NCI-H524 (cell line): ENCODE data around the gene PCDHA10.

Experiments used
- DNase-seq, 2 experiments: peaks; one replicate each; lab custom pipeline; 2025; lab: John Stamatoyannopoulos, UW

Gene PCDHA10

DNA sequence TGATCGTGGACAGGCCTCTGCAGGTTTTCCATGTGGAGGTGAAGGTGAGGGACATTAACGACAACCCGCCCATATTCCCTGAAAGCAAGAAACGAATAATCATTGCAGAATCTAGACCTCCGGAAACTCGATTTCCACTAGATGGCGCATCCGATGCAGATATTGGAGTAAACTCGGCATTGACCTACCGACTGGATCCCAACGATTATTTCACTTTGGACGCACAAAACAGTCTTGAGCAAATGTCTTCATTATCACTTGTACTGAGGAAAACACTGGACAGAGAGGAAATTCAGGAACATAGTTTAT is 26.8 kb downstream of the PCDHA10 start:
- no peak for DNase-seq

GRCh38 chr5:140883373-140883772 is 27.7 kb downstream of the PCDHA10 start:
- no peak for DNase-seq

- no peak for DNase-seq
Measured at GRCh38 chr5:140883927-140884697, 28.4 kb downstream of the PCDHA10 start.

- DNase-seq: no peak
Measured at GRCh38 chr5:140916325-140916724, 60.6 kb downstream of the PCDHA10 start.
